GM21390 (cell line): ENCODE measurements around the gene PROM1.

Source experiments
- ATAC-seq: cut with Tn5 transposase; IDR thresholded peaks from one replicate; pipeline ENCODE4 v1.9.1; 2021; ENCODE audit not compliant: unreplicated experiment

PROM1 gene

GRCh38 chr4:15953625-15954024 is 130.2 kb downstream of the PROM1 start:
- no peak for ATAC-seq

- ATAC-seq = no peak
These were observed 132.0 kb downstream of the PROM1 start for GRCh38 chr4:15951781-15952180.

DNA sequence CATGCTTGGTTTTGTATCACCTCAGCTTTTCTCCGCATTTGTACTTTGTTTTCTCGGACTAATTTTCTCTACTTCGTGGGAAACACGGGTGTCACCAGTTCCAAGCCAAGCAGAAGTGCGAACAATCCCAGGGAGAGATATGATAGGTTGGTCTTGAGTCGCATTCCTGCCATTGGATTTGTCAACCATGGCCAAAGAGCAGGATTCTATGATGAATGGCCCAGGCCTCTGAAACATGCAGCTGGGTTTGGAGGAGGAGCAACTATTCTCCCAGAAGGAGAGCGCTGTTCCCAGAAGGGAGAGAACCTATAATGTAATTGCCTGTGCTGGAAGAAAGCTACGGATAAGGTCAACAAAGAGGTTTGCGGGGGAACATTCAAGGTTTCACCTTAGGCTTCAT is 135.0 kb downstream of the PROM1 start:
- no peak for ATAC-seq

- ATAC-seq = no peak
These were observed 136.1 kb downstream of the PROM1 start for GRCh38 chr4:15947684-15948083.

- ATAC-seq = no peak
These were observed 138.3 kb downstream of the PROM1 start for GRCh38 chr4:15945516-15945915.

DNA sequence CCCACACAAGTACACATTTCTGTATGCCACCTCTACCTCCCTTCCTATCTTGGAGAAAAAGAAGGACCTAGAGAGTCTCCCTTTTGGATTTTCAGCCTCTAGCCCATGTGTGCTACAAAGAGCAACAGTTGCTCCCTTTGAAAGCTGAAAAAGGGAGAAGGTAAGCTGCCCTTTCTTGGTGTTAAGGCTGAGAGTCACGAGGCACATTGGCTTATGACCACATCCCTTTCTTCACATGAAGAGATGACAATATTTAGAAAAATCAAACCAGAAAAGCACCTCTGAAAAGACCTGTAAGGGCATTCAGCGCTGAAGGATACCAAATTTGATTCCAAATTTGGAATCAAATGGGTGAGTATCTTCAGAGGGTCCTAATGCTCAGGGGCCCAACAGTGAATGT is 138.9 kb downstream of the PROM1 start:
- no peak for ATAC-seq

DNA sequence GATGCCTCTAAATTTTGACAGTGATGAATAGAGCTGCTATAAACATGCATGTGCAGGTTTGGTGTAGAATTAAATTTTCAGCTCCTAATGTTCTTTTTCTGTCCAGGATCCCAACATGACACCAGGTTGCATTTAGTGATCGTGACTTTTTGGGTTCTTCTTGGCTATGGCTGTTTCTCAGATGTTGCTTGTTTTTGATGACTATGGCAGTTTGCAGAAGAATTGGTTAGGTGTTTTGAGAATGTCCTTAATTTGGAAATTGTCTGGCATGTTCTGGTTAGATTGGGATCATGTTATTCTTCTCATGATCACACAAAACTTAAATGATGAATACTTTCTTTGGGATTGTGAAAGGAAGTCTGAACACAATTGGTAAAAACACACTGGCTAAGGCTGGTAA is 141.5 kb downstream of the PROM1 start:
- no peak for ATAC-seq

DNA sequence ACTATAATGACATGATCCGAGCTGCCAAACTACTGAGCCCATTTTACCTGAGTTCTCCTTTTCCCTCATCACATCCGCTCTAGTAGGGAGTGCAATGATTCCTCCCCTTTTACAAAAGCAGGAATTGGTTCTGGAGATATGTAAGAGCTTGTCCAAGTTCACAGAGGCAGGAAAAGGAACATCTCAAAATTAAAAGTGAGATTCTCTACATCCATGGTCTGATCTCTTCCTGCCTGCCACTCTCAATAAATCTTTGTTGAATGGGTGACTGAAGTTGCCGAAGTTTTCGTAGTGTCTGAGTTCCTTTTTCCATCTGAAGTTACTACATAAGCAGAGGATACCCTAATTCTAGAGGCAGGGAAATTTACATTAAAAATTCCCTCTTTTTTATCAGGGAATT is 145.2 kb downstream of the PROM1 start, which contains the start of gene FGFBP1:
Gene FGFBP1 (minus strand): TSS at position 101 of the 400 bp plus-strand sequence. CDS start 2,108 bp downstream, outside the sequence.
- ATAC-seq = no peak

DNA sequence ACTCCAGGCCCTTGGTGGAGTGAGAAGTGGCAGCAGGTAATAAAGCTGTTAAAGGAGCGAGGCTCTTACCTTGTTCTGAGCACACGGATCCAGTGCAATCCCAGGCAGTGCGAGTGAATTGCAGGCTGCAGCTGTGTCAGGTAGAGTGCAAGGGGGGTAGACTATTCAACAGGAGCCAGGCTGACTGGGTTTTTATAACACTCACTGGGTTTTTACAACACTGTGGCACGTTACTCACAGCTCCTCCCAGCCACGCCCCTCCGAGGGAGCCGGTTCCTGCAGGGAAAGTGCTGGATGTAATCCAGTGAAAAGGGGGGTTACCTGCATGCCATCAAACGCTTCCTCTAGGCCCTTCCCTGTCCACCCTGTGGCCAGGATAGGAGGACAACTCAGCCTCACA is 145.6 kb downstream of the PROM1 start:
- no peak for ATAC-seq

DNA sequence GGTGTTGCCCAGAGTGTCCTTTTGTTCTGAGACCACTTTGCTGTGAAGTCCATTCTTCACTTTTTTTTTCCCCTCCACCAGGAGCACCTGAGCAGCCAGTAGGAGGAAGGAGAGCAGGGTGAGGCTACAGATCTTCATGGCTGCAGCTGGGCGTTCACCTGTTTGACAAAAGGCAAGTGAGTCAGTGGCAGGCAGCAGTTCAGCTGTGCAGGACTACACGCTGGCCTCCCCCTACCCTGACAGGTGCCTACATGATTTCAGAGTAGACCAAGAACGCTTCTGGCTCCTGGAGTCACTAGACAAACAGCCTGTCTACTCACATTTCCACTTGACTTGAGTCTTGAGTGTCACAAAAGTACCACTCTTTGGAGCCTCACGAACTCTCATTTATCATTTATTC is 147.3 kb downstream of the PROM1 start:
- no peak for ATAC-seq

DNA sequence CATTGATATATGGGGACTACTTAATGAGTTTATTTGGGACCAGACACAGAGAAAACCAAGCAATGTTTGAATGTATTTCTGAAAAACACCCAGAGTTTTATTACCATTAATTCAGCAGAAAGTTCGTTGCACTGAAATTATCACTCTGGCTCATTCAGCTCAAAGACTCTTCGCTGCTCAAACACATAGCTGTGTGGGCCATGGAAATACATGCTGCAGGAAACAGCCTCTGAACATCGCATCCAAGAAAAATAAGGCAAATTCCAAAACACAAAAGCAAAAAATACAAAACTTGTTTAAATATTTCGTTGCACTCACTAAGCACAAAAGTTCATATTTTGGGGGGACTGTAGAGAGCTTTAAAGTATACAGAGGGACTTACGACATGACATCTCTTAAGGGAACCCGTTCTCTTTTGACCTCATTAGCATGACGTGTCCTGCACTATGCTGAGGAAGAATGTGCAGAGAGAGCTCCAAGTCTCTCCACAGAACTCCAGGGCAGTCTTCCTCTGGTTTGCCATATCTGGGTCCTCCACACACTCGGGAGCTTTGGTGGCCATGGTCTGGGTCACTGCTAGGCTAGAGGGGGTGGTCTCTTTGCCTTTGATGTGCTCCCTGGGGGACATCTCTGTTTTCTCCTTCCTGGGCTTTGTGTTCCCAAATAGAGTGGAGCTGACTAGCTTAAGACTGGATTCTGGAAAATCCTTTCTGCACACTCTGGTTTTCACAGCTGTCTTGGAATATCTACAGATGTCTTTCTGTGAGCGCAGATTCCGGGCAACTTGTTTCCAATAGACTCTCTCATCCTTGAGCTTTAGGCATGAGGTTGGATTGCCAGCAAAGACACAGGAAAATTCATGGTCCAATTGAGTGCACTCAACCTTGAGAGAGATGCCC is 148.1 kb downstream of the PROM1 start:
- no peak for ATAC-seq

- ATAC-seq = no peak
These were observed 149.6 kb downstream of the PROM1 start for GRCh38 chr4:15934259-15934658.

DNA sequence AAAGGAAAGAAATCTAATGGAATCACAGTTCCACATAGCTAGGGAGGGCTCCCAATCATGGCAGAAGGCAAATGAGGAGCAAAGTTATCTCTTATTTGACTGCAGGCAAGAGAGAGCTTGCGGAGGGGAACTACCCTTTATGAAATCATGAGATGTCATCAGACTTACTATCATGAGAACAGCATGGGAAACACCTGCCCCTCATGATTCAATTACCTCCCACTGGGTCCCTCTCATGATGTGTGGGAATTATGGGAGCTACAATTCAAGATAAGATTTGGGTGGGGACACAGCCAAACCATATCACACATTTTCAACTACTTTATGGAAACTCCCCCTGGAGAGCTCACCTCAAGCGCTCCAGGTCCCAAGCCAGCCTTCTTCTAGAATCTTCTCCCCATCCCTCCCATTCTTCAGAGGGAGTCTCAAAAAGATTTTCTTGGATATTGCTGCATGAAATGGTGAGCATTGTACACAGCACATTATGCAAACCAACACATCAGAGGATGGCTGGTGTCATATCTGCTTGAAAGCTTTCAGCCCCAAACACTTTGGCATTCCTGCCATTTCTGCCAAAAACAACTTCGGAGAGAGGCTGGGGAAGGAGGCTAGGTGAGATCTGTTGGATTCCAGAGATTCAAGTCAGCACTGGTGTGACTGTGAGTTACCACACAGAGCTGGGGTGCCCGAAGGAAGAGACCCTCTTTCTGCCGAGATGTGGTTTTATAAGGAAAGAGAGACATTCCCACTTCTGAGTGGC is 152.2 kb downstream of the PROM1 start:
- ATAC-seq = no peak

- no peak for ATAC-seq
These were observed 153.5 kb downstream of the PROM1 start for GRCh38 chr4:15930314-15930713.

GRCh38 chr4:15929540-15929939 is 154.3 kb downstream of the PROM1 start:
- ATAC-seq = no peak

DNA sequence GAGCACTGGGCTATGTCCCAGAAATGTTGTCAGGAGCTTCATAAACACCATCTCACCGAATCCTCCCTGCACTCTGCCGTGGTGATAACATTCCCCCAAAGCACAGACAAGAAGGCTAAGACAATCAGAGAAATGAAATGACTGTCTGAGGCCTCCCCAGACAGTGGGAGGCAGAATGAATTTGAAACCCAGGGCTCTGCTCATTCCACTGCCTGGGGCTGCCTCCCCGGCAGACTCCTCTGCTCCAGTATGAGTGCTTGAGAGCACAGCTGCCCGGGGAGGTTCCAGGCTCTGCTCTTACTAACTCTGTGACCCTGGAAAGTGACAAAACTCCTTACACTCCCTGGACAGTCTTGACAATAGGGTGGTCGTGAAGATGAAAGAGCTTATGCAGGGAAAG is 154.9 kb downstream of the PROM1 start:
- ATAC-seq = no peak

- no peak for ATAC-seq
These were observed 157.3 kb downstream of the PROM1 start for GRCh38 chr4:15926486-15926885.

GRCh38 chr4:15925830-15926229 is 158.0 kb downstream of the PROM1 start:
- no peak for ATAC-seq

DNA sequence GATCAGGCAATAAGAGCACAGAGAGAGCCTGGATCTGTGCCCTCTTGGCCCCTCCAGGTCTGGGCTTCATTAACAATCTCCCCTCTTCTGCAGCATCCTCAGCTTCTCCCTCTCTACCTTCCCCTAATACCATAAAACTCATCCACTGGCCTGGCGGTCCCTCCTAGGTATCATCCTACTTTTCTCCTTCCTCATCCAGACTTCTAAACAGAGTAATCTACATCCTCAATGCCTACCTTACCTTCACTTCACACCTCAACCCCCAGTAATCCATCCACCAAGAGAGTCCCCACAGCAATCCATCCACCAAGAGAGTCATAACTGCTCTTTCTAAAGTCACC is 162.3 kb downstream of the PROM1 start:
- ATAC-seq = no peak

- ATAC-seq = no peak
These were observed 162.9 kb downstream of the PROM1 start for GRCh38 chr4:15920723-15921591.

- ATAC-seq = no peak
These were observed 165.2 kb downstream of the PROM1 start for GRCh38 chr4:15918484-15919129.
